ENCODE results near the gene HHAT. TPM values are rescaled to one million over a fixed set of nuclear protein-coding genes. Genes with fewer than 3 reads are reported as not detected.

Gene HHAT
- total RNA-seq, 1 experiment from 2014 or later = 2.3 TPM

- no peaks in the 10 kb centered on the region for H3K79me2 ChIP-seq (ENCODE audit: low read length)
- no peaks in the 10 kb centered on the region for H4K20me1 ChIP-seq (ENCODE audit: insufficient read depth, low read depth, low read length)
- H3K4me1 ChIP-seq (ENCODE audit: low read length) = no peaks in the 10 kb centered on the region
- H2AFZ ChIP-seq (ENCODE audit: low read length) = no peak overlapping the region
- H3K9me3 ChIP-seq (ENCODE audit: low read length) = no peaks in the 10 kb centered on the region
- no peak overlapping the region for H3K27ac ChIP-seq (ENCODE audit: low read length)
- DNase-seq = no peak
- H3K36me3 ChIP-seq (ENCODE audit: insufficient read depth, low read length) = no peaks in the 10 kb centered on the region
- H3K9me2 ChIP-seq (replicated peaks; ENCODE audit: insufficient read depth, low read length) = no peaks in the 10 kb centered on the region
- H3K4me2 ChIP-seq (ENCODE audit: low read depth, low read length, poor library complexity, severe bottlenecking) = no peak overlapping the region
- H3K4me3 ChIP-seq (ENCODE audit: low read length) = no peak overlapping the region
- H3K27me3 ChIP-seq (ENCODE audit: low read length) = no peaks in the 10 kb centered on the region
- H3K9ac ChIP-seq (ENCODE audit: low read length) = no peak overlapping the region
Measured at GRCh38 chr1:210541680-210542358, 213.1 kb downstream of the HHAT start.

GRCh38 chr1:210551899-210552298 is 223.2 kb downstream of the HHAT start:
- Histone ChIP-seq H3K27ac (ENCODE audit: low read length) (no peak overlapping the region), H3K79me2 (ENCODE audit: low read length) (no peaks in the 10 kb centered on the region), H3K36me3 (ENCODE audit: insufficient read depth, low read length) (no peaks in the 10 kb centered on the region), H3K9me3 (ENCODE audit: low read length) (no peaks in the 10 kb centered on the region), H3K9ac (ENCODE audit: low read length) (no peak overlapping the region), H3K4me1 (ENCODE audit: low read length) (no peaks in the 10 kb centered on the region), H3K4me2 (ENCODE audit: low read depth, low read length, poor library complexity, severe bottlenecking) (no peak overlapping the region), H4K20me1 (ENCODE audit: insufficient read depth, low read depth, low read length) (no peaks in the 10 kb centered on the region), H3K4me3 (ENCODE audit: low read length) (no peak overlapping the region), H2AFZ (ENCODE audit: low read length) (no peak overlapping the region), H3K9me2 (replicated peaks; ENCODE audit: insufficient read depth, low read length) (no peaks in the 10 kb centered on the region), H3K27me3 (ENCODE audit: low read length) (no peaks in the 10 kb centered on the region)
- no peak for DNase-seq

GRCh38 chr1:210553711-210554110 is 225.0 kb downstream of the HHAT start:
- Histone ChIP-seq H4K20me1 (ENCODE audit: insufficient read depth, low read depth, low read length) (no peaks in the 10 kb centered on the region), H3K27me3 (ENCODE audit: low read length) (no peaks in the 10 kb centered on the region), H3K9me3 (ENCODE audit: low read length) (no peaks in the 10 kb centered on the region), H3K79me2 (ENCODE audit: low read length) (no peaks in the 10 kb centered on the region), H3K9me2 (replicated peaks; ENCODE audit: insufficient read depth, low read length) (no peaks in the 10 kb centered on the region), H3K4me3 (ENCODE audit: low read length) (no peak overlapping the region), H3K27ac (ENCODE audit: low read length) (no peak overlapping the region), H3K9ac (ENCODE audit: low read length) (no peak overlapping the region), H3K4me1 (ENCODE audit: low read length) (no peaks in the 10 kb centered on the region), H2AFZ (ENCODE audit: low read length) (no peak overlapping the region), H3K4me2 (ENCODE audit: low read depth, low read length, poor library complexity, severe bottlenecking) (no peak overlapping the region), H3K36me3 (ENCODE audit: insufficient read depth, low read length) (no peaks in the 10 kb centered on the region)
- DNase-seq = no peak

GRCh38 chr1:210554382-210554781 is 225.7 kb downstream of the HHAT start:
- Histone ChIP-seq H3K4me1 (ENCODE audit: low read length) (no peaks in the 10 kb centered on the region), H3K9me3 (ENCODE audit: low read length) (no peaks in the 10 kb centered on the region), H3K9me2 (replicated peaks; ENCODE audit: insufficient read depth, low read length) (no peaks in the 10 kb centered on the region), H4K20me1 (ENCODE audit: insufficient read depth, low read depth, low read length) (no peaks in the 10 kb centered on the region), H3K36me3 (ENCODE audit: insufficient read depth, low read length) (no peaks in the 10 kb centered on the region), H3K4me3 (ENCODE audit: low read length) (no peak overlapping the region), H3K79me2 (ENCODE audit: low read length) (no peaks in the 10 kb centered on the region), H3K9ac (ENCODE audit: low read length) (no peak overlapping the region), H3K27me3 (ENCODE audit: low read length) (no peaks in the 10 kb centered on the region), H2AFZ (ENCODE audit: low read length) (no peak overlapping the region), H3K27ac (ENCODE audit: low read length) (no peak overlapping the region), H3K4me2 (ENCODE audit: low read depth, low read length, poor library complexity, severe bottlenecking) (no peak overlapping the region)
- no peak for DNase-seq

GRCh38 chr1:210556475-210556874 is 227.8 kb downstream of the HHAT start:
- DNase-seq = no peak

GRCh38 chr1:210557426-210558077 is 228.8 kb downstream of the HHAT start:
- Histone ChIP-seq H3K9me2 (replicated peaks; ENCODE audit: insufficient read depth, low read length) (no peaks in the 10 kb centered on the region), H3K36me3 (ENCODE audit: insufficient read depth, low read length) (no peaks in the 10 kb centered on the region), H3K4me1 (ENCODE audit: low read length) (no peaks in the 10 kb centered on the region), H4K20me1 (ENCODE audit: insufficient read depth, low read depth, low read length) (no peaks in the 10 kb centered on the region), H3K9me3 (ENCODE audit: low read length) (no peaks in the 10 kb centered on the region), H3K4me3 (ENCODE audit: low read length) (no peak overlapping the region), H3K9ac (ENCODE audit: low read length) (no peak overlapping the region), H3K27ac (ENCODE audit: low read length) (no peak overlapping the region), H3K4me2 (ENCODE audit: low read depth, low read length, poor library complexity, severe bottlenecking) (no peak overlapping the region), H3K27me3 (ENCODE audit: low read length) (no peaks in the 10 kb centered on the region), H3K79me2 (ENCODE audit: low read length) (no peaks in the 10 kb centered on the region), H2AFZ (ENCODE audit: low read length) (no peak overlapping the region)
- DNase-seq = no peak

More at GRCh38 chr1:210556475-210556874, 227.8 kb downstream of the HHAT start:
- Histone ChIP-seq H2AFZ (ENCODE audit: low read length) (no peak overlapping the region), H3K9me3 (ENCODE audit: low read length) (no peaks in the 10 kb centered on the region), H3K9me2 (replicated peaks; ENCODE audit: insufficient read depth, low read length) (no peaks in the 10 kb centered on the region), H3K9ac (ENCODE audit: low read length) (no peak overlapping the region), H3K36me3 (ENCODE audit: insufficient read depth, low read length) (no peaks in the 10 kb centered on the region), H3K4me3 (ENCODE audit: low read length) (no peak overlapping the region), H3K27me3 (ENCODE audit: low read length) (no peaks in the 10 kb centered on the region), H3K4me2 (ENCODE audit: low read depth, low read length, poor library complexity, severe bottlenecking) (no peak overlapping the region), H3K27ac (ENCODE audit: low read length) (no peak overlapping the region), H4K20me1 (ENCODE audit: insufficient read depth, low read depth, low read length) (no peaks in the 10 kb centered on the region), H3K79me2 (ENCODE audit: low read length) (no peaks in the 10 kb centered on the region), H3K4me1 (ENCODE audit: low read length) (no peaks in the 10 kb centered on the region)

GRCh38 chr1:210558302-210558701 is 229.6 kb downstream of the HHAT start:
- no peak overlapping the region for H3K27ac ChIP-seq (ENCODE audit: low read length)
- H3K9me2 ChIP-seq (replicated peaks; ENCODE audit: insufficient read depth, low read length) = no peaks in the 10 kb centered on the region

GRCh38 chr1:210565306-210565705 is 236.6 kb downstream of the HHAT start:
- no peaks in the 10 kb centered on the region for H4K20me1 ChIP-seq (ENCODE audit: insufficient read depth, low read depth, low read length)
- no peaks in the 10 kb centered on the region for H3K4me1 ChIP-seq (ENCODE audit: low read length)
- no peak overlapping the region for H3K4me2 ChIP-seq (ENCODE audit: low read depth, low read length, poor library complexity, severe bottlenecking)
- H2AFZ ChIP-seq (ENCODE audit: low read length) = no peak overlapping the region
- no peak overlapping the region for H3K9ac ChIP-seq (ENCODE audit: low read length)
- no peak overlapping the region for H3K4me3 ChIP-seq (ENCODE audit: low read length)
- no peaks in the 10 kb centered on the region for H3K79me2 ChIP-seq (ENCODE audit: low read length)
- no peak for DNase-seq
- no peaks in the 10 kb centered on the region for H3K9me2 ChIP-seq (replicated peaks; ENCODE audit: insufficient read depth, low read length)
- H3K27me3 ChIP-seq (ENCODE audit: low read length) = no peaks in the 10 kb centered on the region
- no peak overlapping the region for H3K27ac ChIP-seq (ENCODE audit: low read length)
- no peaks in the 10 kb centered on the region for H3K9me3 ChIP-seq (ENCODE audit: low read length)
- no peaks in the 10 kb centered on the region for H3K36me3 ChIP-seq (ENCODE audit: insufficient read depth, low read length)

More at GRCh38 chr1:210558302-210558701, 229.6 kb downstream of the HHAT start:
- Histone ChIP-seq H3K4me1 (ENCODE audit: low read length) (no peaks in the 10 kb centered on the region), H2AFZ (ENCODE audit: low read length) (no peak overlapping the region), H4K20me1 (ENCODE audit: insufficient read depth, low read depth, low read length) (no peaks in the 10 kb centered on the region), H3K79me2 (ENCODE audit: low read length) (no peaks in the 10 kb centered on the region), H3K4me2 (ENCODE audit: low read depth, low read length, poor library complexity, severe bottlenecking) (no peak overlapping the region), H3K9ac (ENCODE audit: low read length) (no peak overlapping the region), H3K36me3 (ENCODE audit: insufficient read depth, low read length) (no peaks in the 10 kb centered on the region), H3K4me3 (ENCODE audit: low read length) (no peak overlapping the region), H3K27me3 (ENCODE audit: low read length) (no peaks in the 10 kb centered on the region), H3K9me3 (ENCODE audit: low read length) (no peaks in the 10 kb centered on the region)
- DNase-seq = no peak

Measured in Karpas-422 (cell line).